Osteocyte (in vitro differentiated cells): ENCODE results near the gene EBF3. TPM values are rescaled to one million over a fixed set of nuclear protein-coding genes. Genes with fewer than 3 reads are reported as not detected.

ENCODE experiments used
- DNase-seq: peaks from one replicate; pipeline ENCODE4 v3.0.0; 2021; ENCODE audit warnings: mixed read lengths; ENCODE audit not compliant: unreplicated experiment; ENCODE audit errors: extremely low spot score
- H3K27ac Mint-ChIP-seq: one replicate; pipeline ENCODE4 v1.8.0; 2021; ENCODE audit warnings: mild to moderate bottlenecking, mixed read lengths; ENCODE audit not compliant: unreplicated experiment
- H3K27me3 Mint-ChIP-seq: one replicate; pipeline ENCODE4 v1.8.0; 2021; ENCODE audit warnings: mixed read lengths; ENCODE audit not compliant: unreplicated experiment
- H3K36me3 Mint-ChIP-seq: one replicate; pipeline ENCODE4 v1.8.0; 2021; ENCODE audit warnings: mixed read lengths; ENCODE audit not compliant: unreplicated experiment
- H3K4me1 Mint-ChIP-seq: one replicate; pipeline ENCODE4 v1.8.0; 2021; ENCODE audit warnings: mixed read lengths; ENCODE audit not compliant: unreplicated experiment
- H3K4me3 Mint-ChIP-seq: one replicate; pipeline ENCODE4 v1.8.0; 2021; ENCODE audit warnings: mild to moderate bottlenecking, moderate library complexity, mixed read lengths; ENCODE audit not compliant: unreplicated experiment
- H3K9me3 Mint-ChIP-seq: one replicate; pipeline ENCODE4 v1.8.0; 2021; ENCODE audit warnings: mixed read lengths; ENCODE audit not compliant: unreplicated experiment
- CTCF ChIP-seq: fragments of 200-600 bp; sonication (generic); IDR thresholded peaks from 2 replicates; pipeline ENCODE4 v1.5.0; 2021; ENCODE audit warnings: antibody characterized with exemption, mild to moderate bottlenecking, moderate library complexity
- total RNA-seq: library from RNA; stranded (reverse); gene quantifications from 2 replicates; pipeline ENCODE4 v1.2.1, GENCODE V29; 2021

EBF3 gene
- total RNA-seq, 1 donor from 2014 or later, result 0.59 TPM

- DNase-seq, result no peak
- no peaks in the 10 kb centered on the region for H3K4me1 Mint-ChIP-seq
Measured at GRCh38 chr10:129793996-129794395, 170.1 kb downstream of the EBF3 start.

GRCh38 chr10:129793479-129793878, 170.6 kb downstream of the EBF3 start:
- no peaks in the 10 kb centered on the region for H3K4me1 Mint-ChIP-seq
- H3K36me3 Mint-ChIP-seq, result no peaks in the 10 kb centered on the region
- no peaks in the 10 kb centered on the region for H3K27me3 Mint-ChIP-seq
- TF ChIP-seq CTCF, result no peak
- H3K9me3 Mint-ChIP-seq, result peaks cover 39% of the 10 kb centered on the region
- DNase-seq, result no peak
- no peak overlapping the region for H3K4me3 Mint-ChIP-seq
- no peak overlapping the region for H3K27ac Mint-ChIP-seq

More at GRCh38 chr10:129793996-129794395, 170.1 kb downstream of the EBF3 start:
- no peak overlapping the region for H3K27ac Mint-ChIP-seq
- H3K4me3 Mint-ChIP-seq, result no peak overlapping the region
- peaks cover 40% of the 10 kb centered on the region for H3K9me3 Mint-ChIP-seq
- no peaks in the 10 kb centered on the region for H3K27me3 Mint-ChIP-seq
- no peak for TF ChIP-seq CTCF
- H3K36me3 Mint-ChIP-seq, result no peaks in the 10 kb centered on the region

- no peaks in the 10 kb centered on the region for H3K36me3 Mint-ChIP-seq
- H3K9me3 Mint-ChIP-seq, result peaks cover 33% of the 10 kb centered on the region
- TF ChIP-seq CTCF, result no peak
- no peaks in the 10 kb centered on the region for H3K4me1 Mint-ChIP-seq
- no peak overlapping the region for H3K4me3 Mint-ChIP-seq
- H3K27ac Mint-ChIP-seq, result no peak overlapping the region
- H3K27me3 Mint-ChIP-seq, result no peaks in the 10 kb centered on the region
- DNase-seq, result no peak
Measured at GRCh38 chr10:129792864-129793263, 171.2 kb downstream of the EBF3 start.

- Mint-ChIP-seq H3K27me3 (no peaks in the 10 kb centered on the region), H3K4me3 (no peak overlapping the region), H3K36me3 (no peaks in the 10 kb centered on the region), H3K4me1 (no peaks in the 10 kb centered on the region), H3K9me3 (peaks cover 37% of the 10 kb centered on the region), H3K27ac (no peak overlapping the region)
- DNase-seq, result no peak
- no peak for TF ChIP-seq CTCF
Measured at GRCh38 chr10:129792141-129792540, 171.9 kb downstream of the EBF3 start.

- TF ChIP-seq CTCF, result no peak
- Mint-ChIP-seq H3K27ac (no peak overlapping the region), H3K4me1 (no peaks in the 10 kb centered on the region), H3K27me3 (no peaks in the 10 kb centered on the region), H3K4me3 (no peak overlapping the region), H3K36me3 (no peaks in the 10 kb centered on the region), H3K9me3 (peaks cover 37% of the 10 kb centered on the region)
- DNase-seq, result no peak
Measured at GRCh38 chr10:129790715-129791446, 173.2 kb downstream of the EBF3 start.
